Measurements from ENCODE around the gene AHNAK2.
"Not testable (repeated sequence)": the region's sequence is repeated elsewhere in the genome, so short reads cannot be mapped to it uniquely, and the experiment has no call there.

The AHNAK2 gene

GRCh38 chr14:104954746-104955395 is 23.3 kb downstream of the AHNAK2 start:
- Mint-ChIP-seq H3K9me3 (no peaks in the 10 kb centered on the region), H3K4me1 (no peaks in the 10 kb centered on the region), H3K27me3 (ENCODE audit: low read depth, poor library complexity) (peaks cover 39% of the 10 kb centered on the region), H3K36me3 (ENCODE audit: low read depth) (no peaks in the 10 kb centered on the region), H3K27ac (no peak overlapping the region), H3K4me3 (no peak overlapping the region)
- DNase-seq = no peak
- TF ChIP-seq CTCF (IDR thresholded peaks at IDR 0.05) = no peak

- no peaks in the 10 kb centered on the region for H3K36me3 Mint-ChIP-seq (ENCODE audit: low read depth)
- H3K4me1 Mint-ChIP-seq = no peaks in the 10 kb centered on the region
- no peak overlapping the region for H3K4me3 Mint-ChIP-seq
- DNase-seq = no peak
- no peak overlapping the region for H3K27ac Mint-ChIP-seq
- H3K27me3 Mint-ChIP-seq (ENCODE audit: low read depth, poor library complexity) = peaks cover 31% of the 10 kb centered on the region
- H3K9me3 Mint-ChIP-seq = no peaks in the 10 kb centered on the region
- no peak for TF ChIP-seq CTCF (IDR thresholded peaks at IDR 0.05)
These were observed 24.1 kb downstream of the AHNAK2 start for GRCh38 chr14:104953896-104954656.

- H3K4me1 Mint-ChIP-seq = no peaks in the 10 kb centered on the region
- H3K9me3 Mint-ChIP-seq = no peaks in the 10 kb centered on the region
- H3K36me3 Mint-ChIP-seq (ENCODE audit: low read depth) = no peaks in the 10 kb centered on the region
- DNase-seq = no peak
- no peak for TF ChIP-seq CTCF (IDR thresholded peaks at IDR 0.05)
- peak overlapping the region; percentile 7 for H3K27ac Mint-ChIP-seq
- H3K4me3 Mint-ChIP-seq = no peak overlapping the region
- H3K27me3 Mint-ChIP-seq (ENCODE audit: low read depth, poor library complexity) = peaks cover 21% of the 10 kb centered on the region
These were observed 25.1 kb downstream of the AHNAK2 start for GRCh38 chr14:104953097-104953496.

GRCh38 chr14:104951863-104952657 is 26.1 kb downstream of the AHNAK2 start:
- not testable (repeated sequence) for H3K9me3 Mint-ChIP-seq; H3K4me1 Mint-ChIP-seq; H3K27ac Mint-ChIP-seq; DNase-seq; H3K4me3 Mint-ChIP-seq; H3K36me3 Mint-ChIP-seq (ENCODE audit: low read depth)
- peaks cover 11% of the 10 kb centered on the region for H3K27me3 Mint-ChIP-seq (ENCODE audit: low read depth, poor library complexity)

- H3K9me3 Mint-ChIP-seq; DNase-seq; H3K4me1 Mint-ChIP-seq; H3K27ac Mint-ChIP-seq; H3K4me3 Mint-ChIP-seq; H3K27me3 Mint-ChIP-seq (ENCODE audit: low read depth, poor library complexity); H3K36me3 Mint-ChIP-seq (ENCODE audit: low read depth): not testable (repeated sequence)
These were observed 27.5 kb downstream of the AHNAK2 start for GRCh38 chr14:104950701-104951100.

GRCh38 chr14:104950021-104950420 is 28.2 kb downstream of the AHNAK2 start:
- peaks cover 7% of the 10 kb centered on the region for H3K27me3 Mint-ChIP-seq (ENCODE audit: low read depth, poor library complexity)
- no peaks in the 10 kb centered on the region for H3K36me3 Mint-ChIP-seq (ENCODE audit: low read depth)
- no peak overlapping the region for H3K4me3 Mint-ChIP-seq
- H3K9me3 Mint-ChIP-seq = no peaks in the 10 kb centered on the region
- no peak for DNase-seq
- no peak overlapping the region for H3K27ac Mint-ChIP-seq
- no peaks in the 10 kb centered on the region for H3K4me1 Mint-ChIP-seq
- no peak for TF ChIP-seq CTCF (IDR thresholded peaks at IDR 0.05)

- not testable (repeated sequence) for DNase-seq; H3K4me3 Mint-ChIP-seq; H3K9me3 Mint-ChIP-seq; H3K27ac Mint-ChIP-seq; H3K36me3 Mint-ChIP-seq (ENCODE audit: low read depth); H3K27me3 Mint-ChIP-seq (ENCODE audit: low read depth, poor library complexity); H3K4me1 Mint-ChIP-seq
These were observed 28.7 kb downstream of the AHNAK2 start for GRCh38 chr14:104949406-104949955.

Measured in nephron progenitor cell (in vitro differentiated cells).